Panc1 (cell line): ENCODE measurements around the gene SGSM1.

Experiments used
- CTCF ChIP-seq: fragments of 450-650 bp; IDR thresholded peaks from 2 replicates; pipeline ENCODE4 v1.5.1; 2017; ENCODE audit warnings: mild to moderate bottlenecking
- POLR2AphosphoS5 ChIP-seq: IDR thresholded peaks from 2 replicates; pipeline ENCODE4 v1.6.1; 2012; ENCODE audit warnings: mild to moderate bottlenecking, low read depth, low read length, moderate library complexity
- SIN3A ChIP-seq: IDR thresholded peaks from 2 replicates; pipeline ENCODE4 v1.6.1; 2012; ENCODE audit warnings: low read depth, mild to moderate bottlenecking, low read length, moderate library complexity, borderline replicate concordance; ENCODE audit not compliant: insufficient read depth
- TCF7L2 ChIP-seq: IDR thresholded peaks from 2 replicates; pipeline ENCODE4 v1.6.1; 2011; ENCODE audit warnings: mild to moderate bottlenecking, low read depth, low read length, inconsistent platforms
- TF ChIP-seq, protein P1 (sequence below), 2 experiments: IDR thresholded peaks; 2 replicates each; pipeline ENCODE4 v1.6.1; 2011 to 2012; ENCODE audit warnings: low read depth in 2 of 2, control low read depth in 1 of 2, low read length in 1 of 2, mild to moderate bottlenecking in 1 of 2, moderate library complexity in 1 of 2; ENCODE audit not compliant: insufficient read depth in 1 of 2

DNA sequence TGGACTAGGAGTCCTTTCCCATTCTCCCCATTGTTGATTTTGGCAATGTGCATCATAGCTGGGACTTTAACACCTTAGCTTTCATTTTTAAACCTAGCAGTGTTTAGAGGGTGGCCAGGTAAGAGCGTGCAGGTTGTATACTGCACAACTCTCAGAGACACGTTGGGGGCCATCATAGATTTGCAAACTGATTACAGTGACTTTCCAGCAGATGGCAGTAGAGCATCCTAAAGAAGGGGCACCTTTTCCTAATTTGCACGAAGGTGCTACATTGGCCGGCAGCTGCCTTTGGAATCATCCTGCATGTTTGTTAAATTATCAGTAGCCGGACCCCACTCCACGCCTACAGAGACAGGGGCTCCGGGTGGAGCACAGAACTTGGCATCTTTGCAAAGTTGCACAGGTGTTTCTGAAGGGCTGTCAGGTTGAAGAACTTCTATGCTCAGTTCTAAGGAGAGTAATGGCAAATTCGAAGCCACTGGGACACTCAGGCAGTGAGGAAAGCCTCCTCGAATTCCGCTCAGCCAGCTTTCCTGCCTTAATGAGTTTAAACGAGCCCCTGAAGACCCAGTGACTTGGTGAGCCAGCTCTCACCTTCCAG lies 132.8 kb downstream of the SGSM1 start:
- TF ChIP-seq, protein P1, sequence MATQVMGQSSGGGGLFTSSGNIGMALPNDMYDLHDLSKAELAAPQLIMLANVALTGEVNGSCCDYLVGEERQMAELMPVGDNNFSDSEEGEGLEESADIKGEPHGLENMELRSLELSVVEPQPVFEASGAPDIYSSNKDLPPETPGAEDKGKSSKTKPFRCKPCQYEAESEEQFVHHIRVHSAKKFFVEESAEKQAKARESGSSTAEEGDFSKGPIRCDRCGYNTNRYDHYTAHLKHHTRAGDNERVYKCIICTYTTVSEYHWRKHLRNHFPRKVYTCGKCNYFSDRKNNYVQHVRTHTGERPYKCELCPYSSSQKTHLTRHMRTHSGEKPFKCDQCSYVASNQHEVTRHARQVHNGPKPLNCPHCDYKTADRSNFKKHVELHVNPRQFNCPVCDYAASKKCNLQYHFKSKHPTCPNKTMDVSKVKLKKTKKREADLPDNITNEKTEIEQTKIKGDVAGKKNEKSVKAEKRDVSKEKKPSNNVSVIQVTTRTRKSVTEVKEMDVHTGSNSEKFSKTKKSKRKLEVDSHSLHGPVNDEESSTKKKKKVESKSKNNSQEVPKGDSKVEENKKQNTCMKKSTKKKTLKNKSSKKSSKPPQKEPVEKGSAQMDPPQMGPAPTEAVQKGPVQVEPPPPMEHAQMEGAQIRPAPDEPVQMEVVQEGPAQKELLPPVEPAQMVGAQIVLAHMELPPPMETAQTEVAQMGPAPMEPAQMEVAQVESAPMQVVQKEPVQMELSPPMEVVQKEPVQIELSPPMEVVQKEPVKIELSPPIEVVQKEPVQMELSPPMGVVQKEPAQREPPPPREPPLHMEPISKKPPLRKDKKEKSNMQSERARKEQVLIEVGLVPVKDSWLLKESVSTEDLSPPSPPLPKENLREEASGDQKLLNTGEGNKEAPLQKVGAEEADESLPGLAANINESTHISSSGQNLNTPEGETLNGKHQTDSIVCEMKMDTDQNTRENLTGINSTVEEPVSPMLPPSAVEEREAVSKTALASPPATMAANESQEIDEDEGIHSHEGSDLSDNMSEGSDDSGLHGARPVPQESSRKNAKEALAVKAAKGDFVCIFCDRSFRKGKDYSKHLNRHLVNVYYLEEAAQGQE (IDR thresholded peaks at IDR 0.05; ENCODE audit: insufficient read depth in 1 of 2, low read depth in 2 of 2, low read length in 1 of 2): no peak
- peak; percentile 81 for TF ChIP-seq CTCF
- no peak for TF ChIP-seq SIN3A
- TF ChIP-seq TCF7L2: no peak
- no peak for TF ChIP-seq POLR2AphosphoS5
